ENCODE measurements around the gene CFAP161.
A peak's percentile ranks its signal among the peaks of the same experiment; 100 is the strongest.

Gene CFAP161

DNA sequence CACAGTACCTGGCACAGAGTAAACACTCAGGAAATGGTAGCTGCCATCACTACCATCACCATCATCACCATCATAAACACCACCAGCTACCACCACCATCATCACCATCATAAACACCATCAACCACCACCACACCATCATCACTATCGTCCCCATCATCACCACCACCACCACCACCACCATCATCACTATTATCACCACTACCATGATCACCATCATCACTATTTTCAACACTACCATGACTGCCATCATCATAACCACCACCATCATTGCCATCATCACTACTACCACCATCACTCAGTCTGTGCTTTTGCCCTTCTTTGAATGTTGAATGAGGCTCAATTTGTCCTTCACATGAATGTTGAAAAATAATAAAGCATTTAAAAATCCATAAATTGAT is 41.4 kb downstream of the CFAP161 start:
- no peaks in the 10 kb centered on the region for H3K27me3 ChIP-seq (ENCODE audit: low read depth, low read length)
- H3K4me1 ChIP-seq (ENCODE audit: control insufficient read depth in 1 of 2, insufficient read depth in 2 of 2, low read length in 2 of 2) = no peaks in the 10 kb centered on the region
- no peaks in the 10 kb centered on the region for H3K9me3 ChIP-seq (ENCODE audit: control insufficient read depth in 1 of 2, low read length in 2 of 2)
- no peak overlapping the region for H3K4me3 ChIP-seq (ENCODE audit: low read depth in 1 of 2, low read length in 2 of 2)
- no peaks in the 10 kb centered on the region for H3K36me3 ChIP-seq (ENCODE audit: control insufficient read depth in 1 of 2, insufficient read depth in 2 of 2, low read length in 2 of 2)
- no peak overlapping the region for H3K27ac ChIP-seq (ENCODE audit: low read length)

DNA sequence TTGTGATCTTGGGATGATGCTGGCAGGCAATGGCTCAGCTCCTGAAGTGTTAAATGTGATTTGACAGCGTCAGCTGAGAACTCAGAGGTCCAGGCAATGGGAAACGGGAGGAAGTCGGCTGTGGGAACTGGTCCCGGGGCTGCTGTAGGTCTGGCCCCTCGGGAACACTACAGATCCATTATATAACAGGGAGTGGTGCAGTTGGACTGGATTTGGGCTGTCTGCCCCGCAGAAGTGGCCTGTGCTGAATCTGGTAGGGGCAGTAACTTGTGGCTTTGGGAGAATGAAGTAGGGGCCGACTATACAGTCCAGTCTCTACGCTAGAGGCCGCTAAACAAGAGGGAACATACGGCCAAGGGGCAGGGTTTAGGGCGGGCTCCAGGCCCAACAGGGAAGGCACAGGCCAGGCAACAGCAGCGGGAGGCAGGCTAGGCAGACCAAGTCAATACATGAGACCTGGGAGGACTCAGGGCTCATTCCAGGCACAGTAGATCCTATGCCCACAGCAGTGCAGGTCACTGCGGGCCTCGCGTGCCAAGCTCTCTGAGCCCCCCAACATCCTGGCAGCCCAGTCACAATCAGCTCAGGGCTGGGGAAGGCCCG is 42.3 kb downstream of the CFAP161 start:
- Histone ChIP-seq H3K9me3 (ENCODE audit: control insufficient read depth in 1 of 2, low read length in 2 of 2) (no peaks in the 10 kb centered on the region), H3K27ac (ENCODE audit: low read length) (no peak overlapping the region), H3K36me3 (ENCODE audit: control insufficient read depth in 1 of 2, insufficient read depth in 2 of 2, low read length in 2 of 2) (no peaks in the 10 kb centered on the region), H3K4me1 (ENCODE audit: control insufficient read depth in 1 of 2, insufficient read depth in 2 of 2, low read length in 2 of 2) (peaks cover 0 to under 1% of the 10 kb centered on the region in 2 donors), H3K27me3 (ENCODE audit: low read depth, low read length) (no peaks in the 10 kb centered on the region), H3K4me3 (ENCODE audit: low read depth in 1 of 2, low read length in 2 of 2) (no peak overlapping the region)

DNA sequence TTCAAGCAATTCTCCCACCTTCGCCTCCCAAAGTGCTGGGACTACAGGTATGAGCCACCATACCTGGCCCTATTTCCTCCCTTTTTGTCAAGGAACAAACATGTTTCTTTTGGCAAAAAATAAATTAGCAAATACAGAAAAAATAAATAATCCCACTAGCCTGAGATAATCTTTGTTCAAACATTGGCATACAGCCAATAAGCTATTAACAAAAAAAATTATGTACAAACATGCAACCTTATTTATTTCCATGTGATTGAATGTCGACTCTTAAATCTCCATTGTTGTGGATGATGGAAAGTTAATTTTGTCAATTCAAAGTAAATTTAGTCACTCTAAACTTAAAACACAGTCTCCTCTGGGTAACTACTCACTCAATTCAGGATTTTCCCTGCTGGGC is 44.3 kb downstream of the CFAP161 start:
- no peaks in the 10 kb centered on the region for H3K27me3 ChIP-seq (ENCODE audit: low read depth, low read length)
- H3K27ac ChIP-seq (ENCODE audit: low read length) = no peak overlapping the region
- peaks cover 0 to 15% of the 10 kb centered on the region in 2 donors for H3K4me1 ChIP-seq (ENCODE audit: control insufficient read depth in 1 of 2, insufficient read depth in 2 of 2, low read length in 2 of 2)
- peaks cover 0 to 5% of the 10 kb centered on the region in 2 donors for H3K36me3 ChIP-seq (ENCODE audit: control insufficient read depth in 1 of 2, insufficient read depth in 2 of 2, low read length in 2 of 2)
- H3K9me3 ChIP-seq (ENCODE audit: control insufficient read depth in 1 of 2, low read length in 2 of 2) = no peaks in the 10 kb centered on the region
- H3K4me3 ChIP-seq (ENCODE audit: low read depth in 1 of 2, low read length in 2 of 2) = no peak overlapping the region

DNA sequence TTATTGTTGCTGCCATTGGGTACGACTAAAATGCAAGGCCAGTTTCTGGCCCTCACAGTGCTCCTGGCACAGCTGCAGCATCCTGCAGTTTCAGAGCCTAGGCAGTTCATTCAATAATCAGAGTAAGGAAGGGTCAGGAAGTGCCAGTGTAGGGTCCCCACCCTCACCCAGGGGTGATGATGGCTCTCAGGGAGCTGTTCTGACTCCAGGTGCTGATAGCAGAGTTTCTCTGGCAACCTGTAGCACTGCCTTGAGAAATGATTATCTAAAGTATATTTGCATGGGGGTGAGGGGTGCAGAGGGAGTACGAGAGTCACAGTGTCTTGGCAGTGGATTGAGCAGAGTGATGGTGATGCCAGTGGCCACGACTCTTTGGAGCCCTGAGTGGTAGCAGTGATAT is 47.1 kb downstream of the CFAP161 start:
- Histone ChIP-seq H3K9me3 (ENCODE audit: control insufficient read depth in 1 of 2, low read length in 2 of 2) (no peaks in the 10 kb centered on the region), H3K27me3 (ENCODE audit: low read depth, low read length) (no peaks in the 10 kb centered on the region), H3K4me1 (ENCODE audit: control insufficient read depth in 1 of 2, insufficient read depth in 2 of 2, low read length in 2 of 2) (peaks cover 0 to 15% of the 10 kb centered on the region in 2 donors), H3K27ac (ENCODE audit: low read length) (no peak overlapping the region), H3K4me3 (ENCODE audit: low read depth in 1 of 2, low read length in 2 of 2) (no peak overlapping the region), H3K36me3 (ENCODE audit: control insufficient read depth in 1 of 2, insufficient read depth in 2 of 2, low read length in 2 of 2) (peaks cover 0 to 5% of the 10 kb centered on the region in 2 donors)

DNA sequence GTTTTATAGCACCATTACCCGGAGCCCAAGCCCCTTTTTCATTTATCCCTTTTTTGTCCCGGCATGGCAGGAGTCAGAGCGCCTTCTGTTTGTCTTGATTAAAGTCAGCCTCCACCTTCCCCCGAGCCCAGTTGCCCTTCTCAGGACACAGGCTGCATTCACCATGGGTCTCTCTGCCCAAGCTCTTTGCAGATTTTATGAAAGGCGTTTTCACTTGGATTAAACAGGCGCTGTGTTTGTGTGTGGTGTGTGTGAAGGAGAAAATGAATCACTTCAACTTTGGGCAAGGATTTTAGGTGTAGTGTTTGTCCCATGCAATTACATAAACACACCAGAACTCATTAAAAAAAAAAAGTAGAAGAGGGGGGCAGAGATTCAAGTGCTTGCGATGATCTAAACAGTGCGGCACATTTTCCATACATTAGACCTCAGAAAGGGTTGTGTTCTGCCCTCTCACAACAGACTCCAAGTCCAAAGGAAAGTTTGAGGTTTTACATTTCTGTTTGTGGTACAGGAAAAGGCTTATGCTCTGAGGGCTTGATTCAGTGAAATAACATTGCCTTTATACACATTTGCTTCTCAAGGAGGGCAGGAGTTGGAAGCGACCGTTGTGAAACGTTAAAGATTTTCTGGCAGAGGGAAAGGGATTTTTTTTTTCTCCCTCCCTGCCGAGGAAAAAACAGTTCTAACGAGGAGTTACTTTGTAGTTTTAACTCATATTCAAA is 48.1 kb downstream of the CFAP161 start:
- Histone ChIP-seq H3K4me3 (ENCODE audit: low read depth in 1 of 2, low read length in 2 of 2) (peak overlapping the region; percentile 26 to 59), H3K4me1 (ENCODE audit: control insufficient read depth in 1 of 2, insufficient read depth in 2 of 2, low read length in 2 of 2) (peaks cover 0 to 15% of the 10 kb centered on the region in 2 donors), H3K27ac (ENCODE audit: low read length) (peak overlapping the region; percentile 52), H3K27me3 (ENCODE audit: low read depth, low read length) (no peaks in the 10 kb centered on the region), H3K9me3 (ENCODE audit: control insufficient read depth in 1 of 2, low read length in 2 of 2) (no peaks in the 10 kb centered on the region), H3K36me3 (ENCODE audit: control insufficient read depth in 1 of 2, insufficient read depth in 2 of 2, low read length in 2 of 2) (peaks cover 0 to 5% of the 10 kb centered on the region in 2 donors)

DNA sequence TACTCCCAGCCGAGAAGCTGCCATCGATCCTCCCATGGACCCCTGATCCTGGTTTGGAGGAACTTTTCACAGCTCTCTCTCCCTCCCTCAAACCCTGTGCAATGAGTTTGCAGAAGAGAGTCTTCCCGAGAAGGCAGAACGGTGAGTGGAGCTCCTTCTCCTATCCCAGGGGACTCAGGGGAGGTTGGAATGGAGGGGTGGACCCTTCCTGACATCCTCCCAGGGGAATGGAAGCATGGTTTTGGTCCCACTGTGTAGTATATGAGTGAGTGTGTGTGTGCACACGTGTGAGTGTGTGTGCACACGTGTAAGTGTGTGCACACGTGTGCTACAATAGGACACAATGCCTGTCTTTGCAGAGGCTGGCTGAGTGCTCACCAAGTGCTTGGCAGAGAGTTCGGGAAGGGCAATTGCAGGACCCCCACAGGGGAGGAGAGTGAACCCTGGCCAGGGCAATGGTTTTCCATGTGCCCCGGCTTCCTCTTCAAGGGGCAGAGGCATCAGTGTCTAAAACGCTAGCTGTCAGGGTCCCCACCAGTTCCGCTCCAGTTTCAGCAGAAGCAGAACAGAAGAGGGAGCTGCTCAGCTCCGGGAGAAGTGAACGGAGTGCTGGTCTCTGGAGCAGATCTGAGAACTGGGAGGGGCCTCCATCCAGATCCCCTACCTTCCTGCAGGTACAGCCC is 48.8 kb downstream of the CFAP161 start:
- H3K4me1 ChIP-seq (ENCODE audit: control insufficient read depth in 1 of 2, insufficient read depth in 2 of 2, low read length in 2 of 2) = peaks cover 0 to 15% of the 10 kb centered on the region in 2 donors
- H3K27ac ChIP-seq (ENCODE audit: low read length) = peak overlapping the region; percentile 52
- peaks cover 0 to 5% of the 10 kb centered on the region in 2 donors for H3K36me3 ChIP-seq (ENCODE audit: control insufficient read depth in 1 of 2, insufficient read depth in 2 of 2, low read length in 2 of 2)
- H3K9me3 ChIP-seq (ENCODE audit: control insufficient read depth in 1 of 2, low read length in 2 of 2) = no peaks in the 10 kb centered on the region
- H3K27me3 ChIP-seq (ENCODE audit: low read depth, low read length) = no peaks in the 10 kb centered on the region
- H3K4me3 ChIP-seq (ENCODE audit: low read depth in 1 of 2, low read length in 2 of 2) = peak overlapping the region; percentile 26 to 59

DNA sequence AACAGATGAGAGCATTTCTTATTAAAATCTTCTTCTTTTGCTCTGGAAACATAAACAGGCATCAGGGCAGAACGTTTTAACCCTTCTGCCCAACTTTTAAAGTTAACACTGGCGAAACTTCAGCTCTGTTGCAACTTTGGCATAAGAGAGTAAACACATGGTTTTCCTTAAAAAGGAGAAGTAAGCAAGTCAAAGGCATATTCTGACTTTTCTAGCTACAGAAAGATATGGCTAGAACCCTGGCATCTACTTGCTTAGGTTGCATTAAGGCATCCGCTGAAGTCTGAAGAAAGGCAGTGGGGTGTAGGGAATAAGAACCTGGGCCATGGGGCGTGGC is 49.3 kb downstream of the CFAP161 start:
- Histone ChIP-seq H3K27ac (ENCODE audit: low read length) (peak overlapping the region; percentile 19), H3K4me1 (ENCODE audit: control insufficient read depth in 1 of 2, insufficient read depth in 2 of 2, low read length in 2 of 2) (peaks cover 0 to 15% of the 10 kb centered on the region in 2 donors), H3K4me3 (ENCODE audit: low read depth in 1 of 2, low read length in 2 of 2) (peak overlapping the region; percentile 26 to 59), H3K36me3 (ENCODE audit: control insufficient read depth in 1 of 2, insufficient read depth in 2 of 2, low read length in 2 of 2) (peaks cover 0 to 5% of the 10 kb centered on the region in 2 donors), H3K27me3 (ENCODE audit: low read depth, low read length) (no peaks in the 10 kb centered on the region), H3K9me3 (ENCODE audit: control insufficient read depth in 1 of 2, low read length in 2 of 2) (no peaks in the 10 kb centered on the region)

DNA sequence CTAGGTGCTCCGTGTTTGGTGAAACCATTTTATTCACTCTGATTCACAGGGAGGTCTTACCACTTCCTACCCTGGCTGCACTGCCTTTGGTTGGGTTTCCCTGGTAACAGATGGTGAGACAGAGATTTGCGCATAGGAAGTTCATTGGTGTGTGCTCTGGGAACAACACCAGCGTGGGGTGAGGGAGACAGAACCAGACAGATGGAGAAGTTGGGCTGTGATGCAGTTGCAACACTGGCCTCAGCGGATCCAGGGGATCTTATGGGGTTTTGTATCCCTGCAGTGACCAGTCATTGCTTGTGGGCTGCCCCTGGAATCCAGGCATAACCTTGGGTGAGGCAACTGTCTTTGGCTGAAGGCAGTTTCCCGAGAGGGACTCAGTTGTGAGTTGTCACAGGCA is 50.1 kb downstream of the CFAP161 start:
- Histone ChIP-seq H3K36me3 (ENCODE audit: control insufficient read depth in 1 of 2, insufficient read depth in 2 of 2, low read length in 2 of 2) (peaks cover 0 to 5% of the 10 kb centered on the region in 2 donors), H3K4me1 (ENCODE audit: control insufficient read depth in 1 of 2, insufficient read depth in 2 of 2, low read length in 2 of 2) (peaks cover 0 to 15% of the 10 kb centered on the region in 2 donors), H3K27ac (ENCODE audit: low read length) (no peak overlapping the region), H3K27me3 (ENCODE audit: low read depth, low read length) (no peaks in the 10 kb centered on the region), H3K4me3 (ENCODE audit: low read depth in 1 of 2, low read length in 2 of 2) (no peak overlapping the region), H3K9me3 (ENCODE audit: control insufficient read depth in 1 of 2, low read length in 2 of 2) (no peaks in the 10 kb centered on the region)

DNA sequence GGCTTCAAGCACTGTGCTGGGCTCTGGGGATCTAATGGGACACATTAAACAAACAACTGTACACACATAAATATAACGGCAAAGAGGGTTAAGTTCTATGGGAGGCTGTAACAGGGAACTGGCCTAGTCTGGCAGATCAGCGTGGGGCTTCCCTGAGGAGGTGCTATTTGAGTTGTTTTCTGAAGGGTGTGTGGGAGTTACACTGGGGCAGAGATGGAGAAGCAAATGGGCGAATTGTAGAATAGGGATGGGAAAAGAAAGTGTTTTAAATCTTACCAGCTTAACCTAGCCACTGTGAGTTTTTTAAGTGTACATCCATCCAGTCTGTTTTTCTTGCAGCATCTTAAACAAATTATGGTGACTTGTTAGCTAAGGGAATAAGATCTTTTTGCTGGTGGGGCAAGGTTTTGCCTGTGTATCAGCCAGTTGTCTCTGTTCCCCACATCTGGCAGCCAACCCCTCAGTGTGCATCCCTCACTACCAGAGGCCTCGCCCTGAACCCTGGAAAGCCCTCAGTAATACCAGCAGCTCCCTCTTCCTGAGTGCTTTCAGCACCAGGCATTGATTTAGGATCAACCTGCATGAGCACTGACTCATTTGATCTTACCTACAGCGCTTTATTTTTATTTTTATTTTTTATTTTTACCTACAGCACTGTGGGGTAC is 51.7 kb downstream of the CFAP161 start:
- Histone ChIP-seq H3K27me3 (ENCODE audit: low read depth, low read length) (no peaks in the 10 kb centered on the region), H3K27ac (ENCODE audit: low read length) (no peak overlapping the region), H3K4me3 (ENCODE audit: low read depth in 1 of 2, low read length in 2 of 2) (no peak overlapping the region), H3K4me1 (ENCODE audit: control insufficient read depth in 1 of 2, insufficient read depth in 2 of 2, low read length in 2 of 2) (peaks cover 0 to 15% of the 10 kb centered on the region in 2 donors), H3K9me3 (ENCODE audit: control insufficient read depth in 1 of 2, low read length in 2 of 2) (no peaks in the 10 kb centered on the region), H3K36me3 (ENCODE audit: control insufficient read depth in 1 of 2, insufficient read depth in 2 of 2, low read length in 2 of 2) (peaks cover 0 to 5% of the 10 kb centered on the region in 2 donors)

DNA sequence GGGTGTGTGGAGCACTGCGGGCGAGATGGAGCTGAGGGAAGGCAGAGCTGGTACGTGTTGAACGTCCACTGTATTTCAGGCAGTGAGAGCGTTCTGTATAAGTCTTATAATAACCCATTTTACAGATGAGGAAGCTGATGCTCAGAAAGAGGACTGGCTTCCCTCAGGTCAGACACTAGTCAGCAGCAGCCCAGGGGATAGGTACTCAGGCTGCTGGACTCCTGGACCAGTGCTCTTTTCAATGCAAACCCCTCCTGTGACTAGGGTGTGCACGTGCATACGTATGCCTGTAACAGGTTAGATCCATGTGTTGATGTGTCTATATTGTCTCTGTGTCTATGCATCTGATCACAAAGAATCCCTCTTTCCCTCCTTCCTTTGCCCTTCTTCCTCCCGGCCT is 54.3 kb downstream of the CFAP161 start:
- H3K4me1 ChIP-seq (ENCODE audit: control insufficient read depth in 1 of 2, insufficient read depth in 2 of 2, low read length in 2 of 2) = no peaks in the 10 kb centered on the region
- no peaks in the 10 kb centered on the region for H3K27me3 ChIP-seq (ENCODE audit: low read depth, low read length)
- no peaks in the 10 kb centered on the region for H3K9me3 ChIP-seq (ENCODE audit: control insufficient read depth in 1 of 2, low read length in 2 of 2)
- H3K4me3 ChIP-seq (ENCODE audit: low read depth in 1 of 2, low read length in 2 of 2) = no peak overlapping the region
- no peaks in the 10 kb centered on the region for H3K36me3 ChIP-seq (ENCODE audit: control insufficient read depth in 1 of 2, insufficient read depth in 2 of 2, low read length in 2 of 2)
- no peak overlapping the region for H3K27ac ChIP-seq (ENCODE audit: low read length)

DNA sequence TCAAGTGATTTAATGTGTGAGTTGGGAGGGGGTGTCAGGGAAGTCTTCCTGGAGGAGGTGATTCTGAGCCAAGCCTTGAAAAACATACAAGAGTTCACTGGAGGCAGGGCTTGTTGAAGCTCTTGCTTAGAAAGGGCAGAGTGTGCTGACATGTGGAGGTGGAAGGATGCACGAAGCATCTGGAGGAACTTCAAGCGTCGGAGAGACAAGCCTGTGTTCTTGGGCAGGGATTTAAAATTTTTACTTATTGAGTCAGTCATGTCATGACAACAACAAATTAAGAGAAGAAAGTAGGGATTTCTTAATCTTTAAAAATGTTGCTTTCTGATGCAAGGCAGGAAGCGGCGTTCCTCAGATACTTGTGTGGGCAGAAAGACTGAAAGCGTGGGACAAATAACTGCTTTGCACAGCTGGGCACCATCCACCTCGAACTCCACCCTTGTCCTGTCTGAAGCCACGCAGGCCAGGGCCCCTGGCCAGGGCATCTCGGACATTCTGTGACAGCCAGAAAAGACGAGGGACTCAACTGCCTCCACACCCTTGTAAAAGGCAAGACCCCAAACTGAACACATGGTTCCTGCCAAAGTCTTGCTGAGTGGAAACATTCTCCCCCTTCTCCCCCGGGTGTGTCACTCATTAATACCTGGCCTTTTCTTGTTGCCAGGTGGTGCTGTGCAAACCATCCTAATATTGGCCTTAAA is 55.7 kb downstream of the CFAP161 start:
- Histone ChIP-seq H3K4me1 (ENCODE audit: control insufficient read depth in 1 of 2, insufficient read depth in 2 of 2, low read length in 2 of 2) (no peaks in the 10 kb centered on the region), H3K36me3 (ENCODE audit: control insufficient read depth in 1 of 2, insufficient read depth in 2 of 2, low read length in 2 of 2) (no peaks in the 10 kb centered on the region), H3K9me3 (ENCODE audit: control insufficient read depth in 1 of 2, low read length in 2 of 2) (no peaks in the 10 kb centered on the region), H3K27ac (ENCODE audit: low read length) (peak overlapping the region; percentile 70), H3K27me3 (ENCODE audit: low read depth, low read length) (no peaks in the 10 kb centered on the region), H3K4me3 (ENCODE audit: low read depth in 1 of 2, low read length in 2 of 2) (no peak overlapping the region)

Data from muscle layer of duodenum (tissue), 2 donors.